ENCODE data around the gene TLR9. TPM values are rescaled to one million over a fixed set of nuclear protein-coding genes. Genes with fewer than 3 reads are reported as not detected.

Gene TLR9
- total RNA-seq, 2 experiments from 2014 or later: 0.23 to 0.50 TPM

DNA sequence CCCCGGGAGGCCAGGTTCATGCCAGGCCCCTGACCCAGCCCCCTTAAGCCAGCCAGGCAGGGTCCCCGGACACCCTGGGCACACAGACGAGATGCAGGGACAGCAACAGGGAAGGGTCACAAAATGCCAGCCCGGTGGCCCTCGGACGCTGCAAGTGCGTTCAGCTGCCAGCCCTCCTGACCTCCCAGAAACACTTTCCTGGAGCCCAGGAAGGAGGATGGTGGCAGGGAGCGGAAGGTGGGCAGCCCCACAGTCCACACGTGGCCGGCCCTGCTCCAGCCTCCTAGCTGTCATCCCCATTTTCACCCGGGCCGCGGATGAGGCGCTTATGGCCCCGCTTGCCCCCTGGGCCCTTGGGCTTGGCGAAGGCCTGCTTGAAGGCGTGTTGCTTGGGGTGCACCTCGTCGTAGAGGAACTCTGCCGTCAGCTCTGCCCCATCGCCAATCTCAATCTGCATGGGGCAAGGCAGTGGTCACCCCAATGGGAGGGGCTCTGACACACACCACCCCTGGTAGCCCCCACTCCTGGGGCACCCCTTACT, 3.4 kb upstream of the TLR9 start:
- ChIA-PET CTCF (interaction anchor here (0.6 to 5.0 kb wide), 4 partner anchors 8 to 111 kb away, joined by 4 to 56 read pairs (median 24); partner anchors contain the start of gene WDR82), POLR2A (no interaction called here)

GRCh38 chr3:52228266-52228665, 2.8 kb upstream of the TLR9 start:
- ChIA-PET POLR2A (no interaction called here), CTCF (interaction anchor here (0.6 to 5.0 kb wide), 4 partner anchors 8 to 111 kb away, joined by 3 to 56 read pairs (median 6); partner anchors contain the start of gene WDR82)

GRCh38 chr3:52227766-52228165, 2.3 kb upstream of the TLR9 start:
- ChIA-PET POLR2A (interaction anchor here (1.3 kb wide), 1 partner anchor 9 kb away, joined by 3 read pairs; no protein-coding TSS in a partner anchor), CTCF (interaction anchor here (1.0 to 1.1 kb wide), 2 partner anchors 37 to 51 kb away, joined by 3 read pairs; partner anchors contain the start of gene WDR82)

DNA sequence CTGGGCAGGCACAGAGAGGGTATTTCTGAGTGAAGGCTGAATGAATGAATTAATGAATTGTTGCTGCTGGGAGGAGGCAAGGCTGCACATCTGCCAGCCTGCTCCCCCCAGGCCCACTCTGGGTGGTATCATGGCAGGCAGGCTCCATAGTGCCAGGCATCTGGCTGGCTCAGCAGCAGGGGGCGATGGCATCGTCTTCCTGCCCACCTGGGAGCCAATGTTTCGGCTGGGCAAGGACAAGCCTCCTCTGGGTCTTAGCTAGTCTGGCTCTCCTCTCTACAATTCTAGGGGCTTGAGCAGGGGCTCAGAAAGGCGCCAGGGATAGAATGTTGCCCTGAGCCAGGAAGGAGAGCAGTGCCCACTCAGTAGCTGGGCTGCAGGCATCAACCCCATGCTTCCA, 1.7 kb upstream of the TLR9 start:
- POLR2A ChIA-PET: interaction anchor here (1.3 kb wide), 1 partner anchor 9 kb away, joined by 3 read pairs; no protein-coding TSS in a partner anchor
- CTCF ChIA-PET: interaction anchor here (1.0 to 1.1 kb wide), 2 partner anchors 38 to 51 kb away, joined by 3 read pairs; partner anchors contain the start of gene WDR82

GRCh38 chr3:52226229-52226817, 878 bp upstream of the TLR9 start:
- CTCF ChIA-PET: interaction anchor here (0.9 to 1.2 kb wide), 2 partner anchors 53 to 158 kb away, joined by 3 read pairs; no protein-coding TSS in a partner anchor
- POLR2A ChIA-PET: interaction anchor here (0.7 to 1.2 kb wide), 3 partner anchors 11 to 12 kb away, joined by 4 to 8 read pairs (median 4); partner anchors contain the start of gene TWF2

GRCh38 chr3:52223449-52224408, 1.7 kb downstream of the TLR9 start:
- POLR2A ChIA-PET: interaction anchor here (0.9 to 1.0 kb wide), 3 partner anchors 7 to 54 kb away, joined by 3 read pairs; partner anchors contain the start of gene TWF2
- CTCF ChIA-PET: interaction anchor here (1.4 to 6.0 kb wide), 3 partner anchors 7 to 116 kb away, joined by 4 to 56 read pairs (median 8); no protein-coding TSS in a partner anchor

DNA sequence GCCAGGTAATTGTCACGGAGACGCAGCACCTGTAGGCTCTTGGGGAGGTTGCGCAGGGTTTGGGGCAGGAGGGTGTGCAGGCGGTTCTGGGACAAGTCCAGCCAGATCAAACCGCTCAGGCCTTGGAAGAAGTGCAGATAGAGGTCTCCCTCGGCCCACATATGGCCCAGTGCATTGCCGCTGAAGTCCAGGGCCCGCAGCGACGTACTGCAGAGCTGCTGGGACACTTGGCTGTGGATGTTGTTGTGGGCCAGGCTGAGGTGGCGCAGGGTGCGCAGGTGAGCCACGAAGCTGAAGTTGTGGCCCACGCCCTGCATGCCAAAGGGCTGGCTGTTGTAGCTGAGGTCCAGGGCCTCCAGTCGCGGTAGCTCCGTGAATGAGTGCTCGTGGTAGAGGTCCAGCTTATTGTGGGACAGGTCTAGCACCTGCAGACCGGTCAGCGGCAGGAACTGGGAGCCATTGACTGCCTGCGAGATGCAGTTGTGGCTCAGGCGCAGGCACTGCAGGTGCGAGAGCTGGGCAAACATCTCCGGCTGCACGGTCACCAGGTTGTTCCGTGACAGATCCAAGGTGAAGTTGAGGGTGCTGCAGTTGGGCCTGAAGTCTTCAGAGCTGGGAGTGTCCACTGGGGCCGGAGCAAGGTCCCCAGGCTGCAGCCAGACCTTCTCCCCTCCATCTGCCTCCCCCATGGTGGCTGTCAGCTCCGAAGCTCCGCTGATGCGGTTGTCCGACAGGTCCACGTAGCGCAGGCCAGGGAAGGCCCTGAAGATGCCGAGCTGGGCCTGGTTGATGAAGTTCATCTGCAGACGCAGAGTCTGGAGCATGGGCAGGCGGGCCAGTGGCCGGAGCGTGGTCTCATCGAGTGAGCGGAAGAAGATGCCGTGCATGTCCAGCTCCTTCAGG, 2.9 kb downstream of the TLR9 start:
- ChIA-PET POLR2A (interaction anchor here (0.7 to 1.0 kb wide), 3 partner anchors 8 to 16 kb away, joined by 3 read pairs; partner anchors contain the start of gene TWF2), CTCF (interaction anchor here (0.9 to 6.0 kb wide), 10 partner anchors 8 to 163 kb away, joined by 3 to 56 read pairs (median 5); partner anchors contain the start of gene WDR82)

DNA sequence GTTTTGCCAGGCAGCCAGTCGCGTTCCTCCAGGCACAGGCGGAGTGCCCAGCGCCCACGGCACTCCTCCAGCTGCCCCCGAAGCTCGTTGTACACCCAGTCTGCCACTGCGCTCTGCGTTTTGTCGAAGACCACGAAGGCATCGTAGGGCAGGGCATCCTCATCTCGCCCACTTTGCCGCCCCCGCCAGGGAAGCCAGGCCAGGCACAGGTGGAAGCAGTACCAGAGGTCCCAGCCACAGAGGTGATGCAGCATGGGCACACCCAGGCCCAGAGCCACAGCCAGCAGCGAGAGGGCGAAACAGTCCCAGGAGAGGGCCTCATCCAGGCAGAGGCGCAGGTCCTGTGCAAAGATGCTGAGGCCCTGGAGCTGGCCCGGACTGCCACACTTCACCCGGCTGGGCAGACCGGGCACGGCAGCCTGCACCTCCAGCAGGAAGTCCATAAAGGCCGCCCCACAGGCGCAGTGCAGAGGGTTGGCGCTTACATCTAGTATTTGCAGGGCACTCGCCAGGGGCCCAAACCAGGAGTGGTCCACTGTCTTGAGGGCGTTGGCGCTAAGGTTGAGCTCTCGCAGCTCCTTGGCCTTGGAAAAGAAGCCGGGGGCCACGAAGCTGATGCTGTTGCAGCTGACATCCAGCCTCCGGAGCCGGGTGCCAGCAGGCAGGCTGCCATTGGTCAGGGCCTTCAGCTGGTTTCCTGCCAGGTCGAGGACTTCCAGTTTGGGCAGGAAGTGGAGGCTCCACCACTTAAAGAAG, 3.7 kb downstream of the TLR9 start:
- ChIA-PET POLR2A (interaction anchor here (0.7 kb wide), 1 partner anchor 9 kb away, joined by 3 read pairs; no protein-coding TSS in a partner anchor), CTCF (interaction anchor here (0.9 to 6.0 kb wide), 21 partner anchors 9 to 226 kb away, joined by 3 to 56 read pairs (median 7); partner anchors contain the start of genes GLYCTK and WDR82)

GRCh38 chr3:52221141-52221562, 4.3 kb downstream of the TLR9 start:
- ChIA-PET POLR2A (interaction anchor here (1.2 to 1.7 kb wide), 2 partner anchors 56 to 58 kb away, joined by 7 to 8 read pairs; partner anchors contain the start of gene WDR82), CTCF (interaction anchor here (0.6 to 6.0 kb wide), 32 partner anchors 9 to 226 kb away, joined by 3 to 56 read pairs (median 4); partner anchors contain the start of genes GLYCTK and WDR82)

- ChIA-PET CTCF (interaction anchor here (0.6 to 6.0 kb wide), 35 partner anchors 8 to 227 kb away, joined by 3 to 56 read pairs (median 4); partner anchors contain the start of genes GLYCTK and WDR82), POLR2A (interaction anchor here (1.2 to 1.7 kb wide), 2 partner anchors 57 to 59 kb away, joined by 7 to 8 read pairs; partner anchors contain the start of gene WDR82)
These were observed 4.9 kb downstream of the TLR9 start for GRCh38 chr3:52220380-52221026.

- POLR2A ChIA-PET: interaction anchor here (0.7 to 1.7 kb wide), 3 partner anchors 20 to 60 kb away, joined by 5 to 7 read pairs (median 7); partner anchors contain the start of gene WDR82
- CTCF ChIA-PET: interaction anchor here (0.6 to 6.0 kb wide), 13 partner anchors 10 to 217 kb away, joined by 3 to 56 read pairs (median 9); partner anchors contain the start of genes TWF2 and WDR82
These were observed 6.4 kb downstream of the TLR9 start for GRCh38 chr3:52218937-52219650.

GRCh38 chr3:52218454-52218853, 7.0 kb downstream of the TLR9 start:
- ChIA-PET CTCF (interaction anchor here (0.6 to 6.0 kb wide), 5 partner anchors 12 to 217 kb away, joined by 3 to 56 read pairs (median 5); partner anchors contain the start of gene TWF2), POLR2A (interaction anchor here (0.6 kb wide), 1 partner anchor 22 kb away, joined by 3 read pairs; no protein-coding TSS in a partner anchor)

GRCh38 chr3:52218026-52218425, 7.4 kb downstream of the TLR9 start:
- ChIA-PET POLR2A (interaction anchor here (0.6 kb wide), 1 partner anchor 23 kb away, joined by 3 read pairs; no protein-coding TSS in a partner anchor), CTCF (interaction anchor here (1.1 to 6.0 kb wide), 4 partner anchors 13 to 121 kb away, joined by 3 to 56 read pairs (median 22); partner anchors contain the start of gene TWF2)

- POLR2A ChIA-PET: no interaction called here
- CTCF ChIA-PET: interaction anchor here (1.5 to 6.0 kb wide), 4 partner anchors 8 to 122 kb away, joined by 3 to 56 read pairs (median 22); partner anchors contain the start of gene TLR9
These were observed 8.0 kb downstream of the TLR9 start for GRCh38 chr3:52217409-52217805.

All from activated CD8-positive, alpha-beta memory T cell treated with anti-CD3 and anti-CD28 coated beads for 36 hours (primary cell).